Body of pancreas (tissue), 4 donors: ENCODE data around the gene HTT. TPM values are rescaled to one million over a fixed set of nuclear protein-coding genes. Genes with fewer than 3 reads are reported as not detected.

Source experiments
- ATAC-seq: fragments of 150-250 bp; one replicate; pipeline ENCODE4 v1.9.1; 2016
- DNase-seq, 4 donors: peaks; one replicate each; pipeline ENCODE4 v3.0.0-alpha.2; 2019
- H3K27ac ChIP-seq, 4 donors: fragments of 200-600 bp; sonication (generic); 1 replicate in 3 of 4; 2 replicates in 1 of 4; pipeline versions ENCODE4 v1.5.1 to v1.6.1; 2016 to 2019; ENCODE audit warnings: mild to moderate bottlenecking in 1 of 4, mixed read lengths in 1 of 4, moderate library complexity in 1 of 4
- H3K27me3 ChIP-seq, 2 donors: fragments of 200-600 bp; sonication (generic); one replicate each; pipeline ENCODE4 v1.6.0; 2016; ENCODE audit warnings: mild to moderate bottlenecking in 1 of 2
- H3K36me3 ChIP-seq, 2 donors: fragments of 200-600 bp; sonication (generic); replicated peaks in 1 of 2; 2 replicates each; pipeline ENCODE4 v1.5.1; 2016; ENCODE audit warnings: low read depth in 2 of 2; ENCODE audit not compliant: insufficient read depth in 1 of 2
- H3K4me1 ChIP-seq: fragments of 200-600 bp; sonication (generic); one replicate; pipeline ENCODE4 v1.6.0; 2016
- H3K4me3 ChIP-seq, 2 donors: fragments of 200-600 bp; sonication (generic); 1 replicate in 1 of 2; 2 replicates in 1 of 2; pipeline ENCODE4 v1.5.1; 2016 to 2019
- H3K9me3 ChIP-seq, 3 donors: fragments of 200-600 bp; sonication (generic); 1 replicate in 2 of 3; 2 replicates in 1 of 3; pipeline ENCODE4 v1.5.1; 2016
- CTCF ChIP-seq, 7 experiments: fragments of 450-650 bp in 4 of 7; fragments of 200-600 bp in 3 of 7; sonication (generic) in 3 of 7; IDR thresholded peaks; one replicate each; pipeline ENCODE4 v1.5.1; 2016 to 2019; ENCODE audit warnings: antibody characterized with exemption in 7 of 7
- POLR2A ChIP-seq, 3 donors: fragments of 450-650 bp; IDR thresholded peaks; one replicate each; pipeline ENCODE4 v1.6.1; 2016; ENCODE audit warnings: antibody characterized with exemption in 3 of 3, mild to moderate bottlenecking in 2 of 3
- WGBS, 2 donors: methylation state at CpG; one replicate each; pipeline ENCODE4 v1.1.5; 2017; 5-methylcytosine and 5-hydroxymethylcytosine counted together
- intact Hi-C: fragments of 100-400 bp; cut with DNase I; formaldehyde crosslinking; loops from one replicate; pipeline ENCODE4 v1.15.1; 2023
- total RNA-seq, 2 donors: library from RNA; depleted of rRNA; stranded (reverse); fragments of >200 nt; gene quantifications; one replicate each; pipeline ENCODE4 v1.1.0, GENCODE V29; 2016

Gene HTT
- total RNA-seq, 2 donors from 2014 or later = 40.5 to 115 TPM

- H3K27ac ChIP-seq = no peak overlapping the region
- H3K36me3 ChIP-seq = no peaks in the 10 kb centered on the region
- intact Hi-C loops = no loop called here
- H3K4me1 ChIP-seq = no peaks in the 10 kb centered on the region
- TF ChIP-seq POLR2A (IDR thresholded peaks at IDR 0.05) = no peak
- no peak for TF ChIP-seq CTCF (IDR thresholded peaks at IDR 0.05)
- 90% methylated on average over 6 of the region's 6 CpGs for WGBS, 2 donors
- DNase-seq (no peak), ATAC-seq (no peak)
- no peaks in the 10 kb centered on the region for H3K27me3 ChIP-seq
- H3K4me3 ChIP-seq = no peak overlapping the region
- no peaks in the 10 kb centered on the region for H3K9me3 ChIP-seq
Observed at GRCh38 chr4:3066836-3067400, 7.6 kb upstream of the HTT start.

DNA sequence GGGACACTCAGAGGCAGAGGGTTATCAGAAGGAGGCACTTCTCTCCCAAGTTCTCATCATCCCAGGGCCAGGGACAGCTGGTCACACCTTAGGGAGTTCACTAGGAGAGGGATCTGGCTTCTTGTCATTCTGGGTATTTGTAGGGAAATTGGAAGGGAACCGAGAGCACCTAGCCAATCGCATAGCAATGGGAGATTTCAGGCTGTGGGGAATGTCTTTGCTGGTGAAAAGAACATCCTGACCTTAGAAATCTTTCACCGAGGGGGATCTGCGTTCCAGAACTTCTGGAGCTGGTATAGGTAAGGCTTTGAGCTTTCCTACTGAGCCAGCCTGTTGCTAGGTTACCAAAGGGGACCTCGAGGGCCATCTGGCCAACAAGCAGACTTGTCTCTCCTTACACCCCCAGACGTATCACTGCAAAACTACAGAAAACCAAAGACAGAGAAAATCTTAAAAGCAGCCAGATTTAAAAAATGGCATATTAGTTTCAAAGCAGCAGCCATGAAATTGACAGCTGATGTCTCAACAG is 6.9 kb upstream of the HTT start:
- intact Hi-C loops = no loop called here
- Histone ChIP-seq H3K4me3 (no peak overlapping the region), H3K27ac (no peak overlapping the region), H3K4me1 (no peaks in the 10 kb centered on the region), H3K9me3 (no peaks in the 10 kb centered on the region), H3K36me3 (no peaks in the 10 kb centered on the region), H3K27me3 (no peaks in the 10 kb centered on the region)
- DNase-seq = no peak
- ATAC-seq = no peak
- no peak for TF ChIP-seq CTCF (IDR thresholded peaks at IDR 0.05)
- TF ChIP-seq POLR2A (IDR thresholded peaks at IDR 0.05) = no peak
- WGBS, 2 donors = 79 to 85% methylated on average over 6 of the region's 6 CpGs

- intact Hi-C loops = no loop called here
Observed at GRCh38 chr4:3069661-3070199, 4.8 kb upstream of the HTT start.

GRCh38 chr4:3070709-3071500 is 3.6 kb upstream of the HTT start:
- WGBS, 2 donors = 49 to 53% methylated on average over 3 of the region's 3 CpGs
- H3K9me3 ChIP-seq = no peaks in the 10 kb centered on the region
- H3K36me3 ChIP-seq = no peaks in the 10 kb centered on the region
- DNase-seq (no peak), ATAC-seq (no peak)
- intact Hi-C loops = no loop called here
- peaks cover 11% of the 10 kb centered on the region for H3K4me1 ChIP-seq
- H3K4me3 ChIP-seq = no peak overlapping the region
- TF ChIP-seq CTCF (IDR thresholded peaks at IDR 0.05) (no peak), POLR2A (IDR thresholded peaks at IDR 0.05) (no peak)
- H3K27me3 ChIP-seq = no peaks in the 10 kb centered on the region
- no peak overlapping the region for H3K27ac ChIP-seq

More at GRCh38 chr4:3069661-3070199, 4.8 kb upstream of the HTT start:
- DNase-seq (peak in 1 of 4 donors; percentile 19), ATAC-seq (no peak)
- Histone ChIP-seq H3K27me3 (no peaks in the 10 kb centered on the region), H3K36me3 (no peaks in the 10 kb centered on the region), H3K9me3 (no peaks in the 10 kb centered on the region), H3K4me1 (peaks cover 7% of the 10 kb centered on the region), H3K27ac (no peak overlapping the region), H3K4me3 (no peak overlapping the region)
- no peak for TF ChIP-seq CTCF (IDR thresholded peaks at IDR 0.05)
- no peak for TF ChIP-seq POLR2A (IDR thresholded peaks at IDR 0.05)
- WGBS, 2 donors = 72 to 73% methylated on average over 16 of the region's 16 CpGs
